ENCODE data around the gene MSL1. TPM values are rescaled to one million over a fixed set of nuclear protein-coding genes. Genes with fewer than 3 reads are reported as not detected.

Gene MSL1
- total and polyA plus RNA-seq, 9 of the 15 experiments (the other 6 are each of a cell fraction or from before 2014, with no cell fraction given): 13.8 to 120 (median 61.9) TPM

DNA sequence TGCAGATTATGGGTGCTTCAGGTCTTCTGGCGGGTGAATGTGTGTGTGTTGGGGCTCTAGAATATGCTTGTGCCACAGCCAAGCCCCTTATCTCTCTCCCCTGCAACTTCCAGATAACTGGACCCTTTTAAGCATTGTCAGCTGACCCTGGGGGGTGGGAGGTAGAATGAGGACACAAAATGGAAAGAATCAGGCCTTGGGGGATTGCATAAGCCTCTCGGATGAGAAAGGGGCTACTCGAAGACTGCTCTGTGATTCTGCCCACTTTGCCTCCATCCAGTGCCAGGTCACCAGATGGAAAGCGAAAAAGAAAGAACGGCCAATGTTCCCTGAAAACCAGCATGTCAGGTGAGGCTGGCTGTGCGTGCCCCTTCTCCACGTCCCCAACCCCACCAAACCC, 45.2 kb upstream of the MSL1 start (continued):
- no peak for TF ChIP-seq MEIS2 (IDR thresholded peaks at IDR 0.05; ENCODE audit: partially characterized antibody)
- TF ChIP-seq MYC (IDR thresholded peaks at IDR 0.05; ENCODE audit: low read depth, low read length): peak; percentile 36; the same call in 1 of the 2 replicates
- no peak for TF ChIP-seq MYC (CRISPR knock-in tag; IDR thresholded peaks at IDR 0.05; ENCODE audit: borderline replicate concordance, low read depth)
- TF ChIP-seq TRIM24 (IDR thresholded peaks at IDR 0.05): no peak
- no peak for TF ChIP-seq NR2C2 (CRISPR knock-in tag; IDR thresholded peaks at IDR 0.05)
- no peak for TF ChIP-seq NR2C2 (tag; IDR thresholded peaks at IDR 0.05)
- no peak for TF ChIP-seq NCOA2 (IDR thresholded peaks at IDR 0.05; ENCODE audit: partially characterized antibody in 2 of 2)
- TF ChIP-seq, protein P1, sequence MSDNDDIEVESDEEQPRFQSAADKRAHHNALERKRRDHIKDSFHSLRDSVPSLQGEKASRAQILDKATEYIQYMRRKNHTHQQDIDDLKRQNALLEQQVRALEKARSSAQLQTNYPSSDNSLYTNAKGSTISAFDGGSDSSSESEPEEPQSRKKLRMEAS (CRISPR knock-in tag; IDR thresholded peaks at IDR 0.05): no peak
- no peak for TF ChIP-seq SAP30 (IDR thresholded peaks at IDR 0.05; ENCODE audit: borderline replicate concordance, insufficient read depth, low read depth, low read length, poor library complexity, severe bottlenecking)
- TF ChIP-seq TEAD4 (IDR thresholded peaks at IDR 0.05; ENCODE audit: low read length): peak; percentile 26; the same call in 1 of the 2 replicates
- no peak for TF ChIP-seq TEAD4 (CRISPR knock-in tag; IDR thresholded peaks at IDR 0.05; ENCODE audit: borderline replicate concordance)
- no peak for TF ChIP-seq KAT7 (CRISPR knock-in tag; IDR thresholded peaks at IDR 0.05; ENCODE audit: borderline replicate concordance)
- TF ChIP-seq, protein P2, sequence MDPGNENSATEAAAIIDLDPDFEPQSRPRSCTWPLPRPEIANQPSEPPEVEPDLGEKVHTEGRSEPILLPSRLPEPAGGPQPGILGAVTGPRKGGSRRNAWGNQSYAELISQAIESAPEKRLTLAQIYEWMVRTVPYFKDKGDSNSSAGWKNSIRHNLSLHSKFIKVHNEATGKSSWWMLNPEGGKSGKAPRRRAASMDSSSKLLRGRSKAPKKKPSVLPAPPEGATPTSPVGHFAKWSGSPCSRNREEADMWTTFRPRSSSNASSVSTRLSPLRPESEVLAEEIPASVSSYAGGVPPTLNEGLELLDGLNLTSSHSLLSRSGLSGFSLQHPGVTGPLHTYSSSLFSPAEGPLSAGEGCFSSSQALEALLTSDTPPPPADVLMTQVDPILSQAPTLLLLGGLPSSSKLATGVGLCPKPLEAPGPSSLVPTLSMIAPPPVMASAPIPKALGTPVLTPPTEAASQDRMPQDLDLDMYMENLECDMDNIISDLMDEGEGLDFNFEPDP (CRISPR knock-in tag; IDR thresholded peaks at IDR 0.05): no peak
- TF ChIP-seq CC2D1A (IDR thresholded peaks at IDR 0.05): no peak
- TF ChIP-seq, protein P3, sequence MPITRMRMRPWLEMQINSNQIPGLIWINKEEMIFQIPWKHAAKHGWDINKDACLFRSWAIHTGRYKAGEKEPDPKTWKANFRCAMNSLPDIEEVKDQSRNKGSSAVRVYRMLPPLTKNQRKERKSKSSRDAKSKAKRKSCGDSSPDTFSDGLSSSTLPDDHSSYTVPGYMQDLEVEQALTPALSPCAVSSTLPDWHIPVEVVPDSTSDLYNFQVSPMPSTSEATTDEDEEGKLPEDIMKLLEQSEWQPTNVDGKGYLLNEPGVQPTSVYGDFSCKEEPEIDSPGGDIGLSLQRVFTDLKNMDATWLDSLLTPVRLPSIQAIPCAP (CRISPR knock-in tag; IDR thresholded peaks at IDR 0.05; ENCODE audit: borderline replicate concordance): no peak
- TF ChIP-seq PCBP1 (IDR thresholded peaks at IDR 0.05; ENCODE audit: low read depth, low read length, poor library complexity, severe bottlenecking): no peak
- no peak for TF ChIP-seq MBD2 (IDR thresholded peaks at IDR 0.05; ENCODE audit: borderline replicate concordance, low read depth)
- TF ChIP-seq ZNF263 (CRISPR knock-in tag; IDR thresholded peaks at IDR 0.05; ENCODE audit: borderline replicate concordance): no peak
- TF ChIP-seq KDM4B (IDR thresholded peaks at IDR 0.05; ENCODE audit: borderline replicate concordance in 2 of 2, low read depth in 1 of 2): no peak
- no peak for TF ChIP-seq BRD9 (IDR thresholded peaks at IDR 0.05; ENCODE audit: low read depth, partially characterized antibody)
- no peak for TF ChIP-seq ZNF668 (CRISPR knock-in tag; IDR thresholded peaks at IDR 0.05)
- peak; percentile 26; the same call in 1 of the 2 replicates for TF ChIP-seq JUND (IDR thresholded peaks at IDR 0.05; ENCODE audit: borderline replicate concordance, low read depth, low read length)
- peak; percentile 44; the same call in 1 of the 3 replicates for TF ChIP-seq JUND (tag; IDR thresholded peaks at IDR 0.05; ENCODE audit: borderline replicate concordance, low read depth, low read length)
- TF ChIP-seq, protein P4, sequence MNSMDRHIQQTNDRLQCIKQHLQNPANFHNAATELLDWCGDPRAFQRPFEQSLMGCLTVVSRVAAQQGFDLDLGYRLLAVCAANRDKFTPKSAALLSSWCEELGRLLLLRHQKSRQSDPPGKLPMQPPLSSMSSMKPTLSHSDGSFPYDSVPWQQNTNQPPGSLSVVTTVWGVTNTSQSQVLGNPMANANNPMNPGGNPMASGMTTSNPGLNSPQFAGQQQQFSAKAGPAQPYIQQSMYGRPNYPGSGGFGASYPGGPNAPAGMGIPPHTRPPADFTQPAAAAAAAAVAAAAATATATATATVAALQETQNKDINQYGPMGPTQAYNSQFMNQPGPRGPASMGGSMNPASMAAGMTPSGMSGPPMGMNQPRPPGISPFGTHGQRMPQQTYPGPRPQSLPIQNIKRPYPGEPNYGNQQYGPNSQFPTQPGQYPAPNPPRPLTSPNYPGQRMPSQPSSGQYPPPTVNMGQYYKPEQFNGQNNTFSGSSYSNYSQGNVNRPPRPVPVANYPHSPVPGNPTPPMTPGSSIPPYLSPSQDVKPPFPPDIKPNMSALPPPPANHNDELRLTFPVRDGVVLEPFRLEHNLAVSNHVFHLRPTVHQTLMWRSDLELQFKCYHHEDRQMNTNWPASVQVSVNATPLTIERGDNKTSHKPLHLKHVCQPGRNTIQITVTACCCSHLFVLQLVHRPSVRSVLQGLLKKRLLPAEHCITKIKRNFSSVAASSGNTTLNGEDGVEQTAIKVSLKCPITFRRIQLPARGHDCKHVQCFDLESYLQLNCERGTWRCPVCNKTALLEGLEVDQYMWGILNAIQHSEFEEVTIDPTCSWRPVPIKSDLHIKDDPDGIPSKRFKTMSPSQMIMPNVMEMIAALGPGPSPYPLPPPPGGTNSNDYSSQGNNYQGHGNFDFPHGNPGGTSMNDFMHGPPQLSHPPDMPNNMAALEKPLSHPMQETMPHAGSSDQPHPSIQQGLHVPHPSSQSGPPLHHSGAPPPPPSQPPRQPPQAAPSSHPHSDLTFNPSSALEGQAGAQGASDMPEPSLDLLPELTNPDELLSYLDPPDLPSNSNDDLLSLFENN (IDR thresholded peaks at IDR 0.05; ENCODE audit: low read depth in 2 of 2, low read length in 2 of 2): no peak
